CD4-positive, alpha-beta T cell treated with Interleukin-6 for 4 hours (primary cell): Measurements from ENCODE around the gene SEMG2.

Experiments
- DNase-seq: peaks from one replicate; pipeline ENCODE4 v3.0.0-alpha.2; 2020; ENCODE audit warnings: mixed read lengths

Gene SEMG2

GRCh38 chr20:45221076-45221475, at the start of gene SEMG2:
Gene SEMG2, plus strand, starts transcription at chr20:45221373. Its CDS starts 17 bp downstream, at chr20:45221390.
- DNase-seq = no peak

- no peak for DNase-seq
Observed at GRCh38 chr20:45173522-45173921, 47.7 kb upstream of the SEMG2 start.

- no peak for DNase-seq
Observed at GRCh38 chr20:45174434-45175364, 46.5 kb upstream of the SEMG2 start, which contains the start of gene PI3. Gene PI3, plus strand, starts transcription at chr20:45174902. Its CDS starts 21 bp downstream, at chr20:45174923.

- no peak for DNase-seq
Observed at GRCh38 chr20:45176526-45177267, 44.5 kb upstream of the SEMG2 start.

GRCh38 chr20:45179166-45179565, 42.0 kb upstream of the SEMG2 start:
- no peak for DNase-seq

GRCh38 chr20:45181639-45182038, 39.5 kb upstream of the SEMG2 start:
- DNase-seq = no peak

GRCh38 chr20:45183084-45183483, 38.1 kb upstream of the SEMG2 start:
- DNase-seq = no peak

GRCh38 chr20:45187693-45188092, 33.5 kb upstream of the SEMG2 start:
- DNase-seq = no peak

GRCh38 chr20:45189067-45189609, 32.0 kb upstream of the SEMG2 start:
- no peak for DNase-seq

GRCh38 chr20:45189861-45190260, 31.3 kb upstream of the SEMG2 start:
- no peak for DNase-seq

GRCh38 chr20:45191926-45192325, 29.2 kb upstream of the SEMG2 start:
- no peak for DNase-seq

GRCh38 chr20:45193331-45193730, 27.8 kb upstream of the SEMG2 start:
- DNase-seq = no peak

- DNase-seq = no peak
Observed at GRCh38 chr20:45206725-45207124, 14.4 kb upstream of the SEMG2 start, which contains the start of gene SEMG1. Gene SEMG1, plus strand, starts transcription at chr20:45207033. Its CDS starts 21 bp downstream, at chr20:45207054.

GRCh38 chr20:45209924-45210323, 11.2 kb upstream of the SEMG2 start:
- no peak for DNase-seq

GRCh38 chr20:45211569-45212474, 9.4 kb upstream of the SEMG2 start:
- DNase-seq = no peak

GRCh38 chr20:45212836-45213235, 8.3 kb upstream of the SEMG2 start:
- no peak for DNase-seq

GRCh38 chr20:45218124-45218523, 3.0 kb upstream of the SEMG2 start:
- no peak for DNase-seq

- no peak for DNase-seq
Observed at GRCh38 chr20:45218636-45219035, 2.5 kb upstream of the SEMG2 start.

GRCh38 chr20:45223136-45223535, 2.0 kb downstream of the SEMG2 start:
- DNase-seq = no peak

GRCh38 chr20:45226287-45226686, 5.1 kb downstream of the SEMG2 start:
- DNase-seq = no peak

- DNase-seq = peak; percentile 20
Observed at GRCh38 chr20:45229264-45230056, 8.3 kb downstream of the SEMG2 start.
